K562 (cell line): ENCODE data around the gene GTPBP6. TPM values are rescaled to one million over a fixed set of nuclear protein-coding genes. Genes with fewer than 3 reads are reported as not detected.

Experiments used
- ARID4B ChIP-seq: sonication (generic); formaldehyde crosslinking; IDR thresholded peaks from 2 replicates; pipeline ENCODE4 v1.8.0; 2022; ENCODE audit warnings: mild to moderate bottlenecking, missing genetic modification reagents
- ZNF140 ChIP-seq: fragments of 250-450 bp; sonication (Bioruptor Pico); IDR thresholded peaks from 2 replicates; pipeline ENCODE4 v1.8.0; 2021; ENCODE audit warnings: moderate library complexity, mild to moderate bottlenecking, inconsistent platforms
- ZNF639 ChIP-seq, 2 experiments: fragments of 200-800 bp in 1 of 2; sonication (Bioruptor generic) in 1 of 2; sonication (generic) in 1 of 2; formaldehyde crosslinking in 1 of 2; IDR thresholded peaks in 1 of 2; conservative IDR thresholded peaks in 1 of 2; 2 replicates each; pipeline versions ENCODE4 v1.5.0 to v1.6.1; 2016 to 2020; ENCODE audit warnings: missing compliant biosample characterization in 1 of 2, missing genetic modification characterization in 1 of 2, missing genetic modification reagents in 1 of 2
- polyA plus RNA-seq, 8 experiments: library from polyadenylated mRNA; depleted of rRNA in 4 of 8; stranded (reverse) in 5 of 8; unstranded in 3 of 8; fragments of >200 nt; fragmentation: Nextera tagmentation in 2 of 8; fragmentation: Illumina TruSeq in 1 of 8; extraction: Ambion mirVana in 2 of 8; extraction: Trizol in 1 of 8; gene quantifications; 2 replicates each; pipeline versions ENCODE4 v1.2.1 to v1.2.3, GENCODE V29; 2011 to 2014; ENCODE audit warnings: inconsistent platforms in 1 of 8, missing spikeins in 1 of 8
- total RNA-seq, 7 experiments: library from RNA; depleted of rRNA in 6 of 7; stranded (reverse); fragments of >200 nt in 6 of 7; fragmentation: Illumina TruSeq in 2 of 7; extraction: Trizol in 2 of 7; gene quantifications; 2 replicates each; pipeline versions ENCODE4 v1.2.1 to v1.2.3, GENCODE V29; 2011 to 2021; ENCODE audit warnings: low replicate concordance in 1 of 7

The GTPBP6 gene
- total and polyA plus RNA-seq, 9 of the 15 experiments (the other 6 are each of a cell fraction or from before 2014, with no cell fraction given), result 0.24 to 35.2 (median 8.0) TPM

- no peak for TF ChIP-seq ZNF639 (CRISPR knock-in tag; conservative IDR thresholded peaks at IDR 0.05 in 1 of 2, IDR thresholded peaks at IDR 0.05 in 1 of 2)
- no peak for TF ChIP-seq ARID4B (CRISPR knock-in tag)
- no peak for TF ChIP-seq ZNF140 (CRISPR knock-in tag)
These were observed 23.0 kb upstream of the GTPBP6 start (continued) for GRCh38 chrX:341541-342101.
